ENCODE data around the gene CLCN6.

CLCN6 gene

DNA sequence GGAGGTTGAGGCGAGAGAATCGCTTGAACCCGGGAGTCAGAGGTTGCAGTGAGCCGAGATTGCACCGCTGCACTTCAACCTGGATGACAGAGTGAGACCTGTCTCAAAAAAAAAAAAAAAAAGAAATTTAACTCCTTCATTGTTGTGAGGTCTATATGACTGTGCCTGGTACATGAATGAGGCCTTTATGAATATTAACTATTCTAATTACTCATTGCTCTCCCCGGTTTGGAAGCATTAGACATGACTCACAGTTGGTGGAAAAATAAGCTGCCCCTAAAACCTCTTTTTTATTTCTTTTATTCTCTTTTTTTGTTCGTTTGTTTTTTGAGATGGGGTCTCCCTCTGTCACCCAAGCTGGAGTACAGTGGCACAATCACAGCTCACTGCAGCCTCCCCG, 49.4 kb downstream of the CLCN6 start:
- DNase-seq (ENCODE audit: low spot score) = no peak

DNA sequence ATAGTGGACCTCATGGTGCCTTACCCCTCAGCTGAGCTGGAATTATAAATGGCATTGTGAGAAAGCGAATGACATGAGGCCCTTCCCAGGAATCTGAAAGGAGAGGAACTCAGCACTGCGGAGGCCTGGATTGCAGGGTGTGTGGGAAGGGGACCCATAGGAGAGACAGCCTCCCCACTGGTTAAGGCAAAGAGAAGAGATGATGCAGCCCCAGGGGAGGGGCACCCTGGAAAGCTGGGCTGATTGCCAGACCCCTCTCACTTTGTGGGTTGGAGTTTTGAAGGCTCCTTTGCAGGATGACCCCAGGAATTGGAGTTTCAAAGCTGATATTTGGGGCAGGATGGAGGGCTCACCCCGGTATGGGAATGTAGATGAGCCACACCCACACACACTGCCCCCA, 50.7 kb downstream of the CLCN6 start:
- DNase-seq (ENCODE audit: low spot score) = no peak

DNA sequence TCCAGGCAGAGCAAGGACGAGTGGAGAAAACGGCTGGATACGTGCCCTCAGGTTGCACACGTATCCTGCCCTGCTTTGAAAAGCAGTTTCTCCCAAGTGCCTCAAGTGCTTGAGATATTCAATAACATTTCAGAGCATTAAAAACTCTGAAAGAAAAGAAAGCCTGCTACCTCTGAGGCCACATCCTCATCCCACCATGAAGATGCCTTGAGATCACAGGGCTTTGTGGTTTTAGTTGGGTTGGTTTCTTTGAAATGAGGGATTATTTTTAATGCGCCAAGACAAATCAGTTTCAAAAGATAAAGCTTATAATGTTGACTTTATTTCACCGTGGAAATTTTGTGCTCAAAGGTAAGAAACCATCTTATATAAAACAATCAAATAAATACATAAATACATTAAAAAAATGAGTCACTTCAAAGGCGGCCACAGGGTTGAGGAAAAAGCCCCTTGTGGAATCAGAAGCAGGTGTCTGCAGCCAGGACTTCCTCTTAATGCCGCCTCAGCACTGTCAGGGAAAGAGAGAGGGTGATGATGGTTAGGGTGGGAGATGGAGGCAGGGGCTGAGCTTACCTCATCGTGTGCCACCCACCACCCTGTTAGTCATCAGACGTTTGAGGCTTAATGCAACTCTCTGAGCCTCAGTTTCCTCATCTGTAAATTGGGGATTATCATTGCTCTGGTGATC, 51.3 kb downstream of the CLCN6 start:
- no peak for DNase-seq (ENCODE audit: low spot score)

DNA sequence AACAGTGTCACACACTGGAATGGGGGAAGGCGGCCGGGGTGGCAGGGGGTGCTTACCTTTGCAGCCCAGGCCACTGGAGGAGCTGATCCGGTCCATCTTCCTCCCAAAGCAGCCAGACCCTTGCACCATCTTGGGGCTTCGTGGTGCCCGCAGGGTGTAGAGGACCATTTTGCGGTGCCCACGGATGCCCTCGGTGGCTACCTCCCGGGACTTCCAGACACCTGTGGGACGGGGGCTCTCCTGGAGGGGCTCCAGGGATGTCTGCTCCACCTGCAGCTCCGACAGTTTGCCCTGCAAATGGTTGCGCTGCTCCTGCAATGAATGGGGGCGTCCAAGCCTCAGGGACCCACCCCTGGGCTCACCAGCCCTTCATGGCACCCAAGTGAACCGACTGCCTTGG, 52.2 kb downstream of the CLCN6 start:
- no peak for DNase-seq (ENCODE audit: low spot score)

DNA sequence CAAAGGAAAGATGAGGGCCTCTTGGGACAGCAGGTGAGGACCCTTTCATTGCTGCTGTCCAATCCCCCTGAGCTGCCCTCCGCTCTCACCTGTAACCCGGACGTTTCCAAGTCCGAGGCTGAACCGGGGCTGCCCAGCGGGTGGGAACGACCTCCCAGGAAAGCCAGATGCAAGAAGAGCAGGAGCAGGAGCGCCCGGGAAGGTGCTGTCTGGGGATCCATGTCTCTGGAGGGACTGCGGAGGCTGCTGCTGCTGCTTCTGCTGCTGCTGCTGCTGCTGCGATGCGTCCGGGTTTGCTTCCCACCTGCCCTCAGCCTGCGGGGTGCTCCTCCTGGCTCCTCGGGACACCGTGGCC, 52.6 kb downstream of the CLCN6 start, which contains the start of gene NPPB:
Gene NPPB, minus strand, starts transcription at position 333 of the 355 bp plus-strand sequence. Its CDS starts 112 bp downstream, at position 221.
- no peak for DNase-seq (ENCODE audit: low spot score)

DNA sequence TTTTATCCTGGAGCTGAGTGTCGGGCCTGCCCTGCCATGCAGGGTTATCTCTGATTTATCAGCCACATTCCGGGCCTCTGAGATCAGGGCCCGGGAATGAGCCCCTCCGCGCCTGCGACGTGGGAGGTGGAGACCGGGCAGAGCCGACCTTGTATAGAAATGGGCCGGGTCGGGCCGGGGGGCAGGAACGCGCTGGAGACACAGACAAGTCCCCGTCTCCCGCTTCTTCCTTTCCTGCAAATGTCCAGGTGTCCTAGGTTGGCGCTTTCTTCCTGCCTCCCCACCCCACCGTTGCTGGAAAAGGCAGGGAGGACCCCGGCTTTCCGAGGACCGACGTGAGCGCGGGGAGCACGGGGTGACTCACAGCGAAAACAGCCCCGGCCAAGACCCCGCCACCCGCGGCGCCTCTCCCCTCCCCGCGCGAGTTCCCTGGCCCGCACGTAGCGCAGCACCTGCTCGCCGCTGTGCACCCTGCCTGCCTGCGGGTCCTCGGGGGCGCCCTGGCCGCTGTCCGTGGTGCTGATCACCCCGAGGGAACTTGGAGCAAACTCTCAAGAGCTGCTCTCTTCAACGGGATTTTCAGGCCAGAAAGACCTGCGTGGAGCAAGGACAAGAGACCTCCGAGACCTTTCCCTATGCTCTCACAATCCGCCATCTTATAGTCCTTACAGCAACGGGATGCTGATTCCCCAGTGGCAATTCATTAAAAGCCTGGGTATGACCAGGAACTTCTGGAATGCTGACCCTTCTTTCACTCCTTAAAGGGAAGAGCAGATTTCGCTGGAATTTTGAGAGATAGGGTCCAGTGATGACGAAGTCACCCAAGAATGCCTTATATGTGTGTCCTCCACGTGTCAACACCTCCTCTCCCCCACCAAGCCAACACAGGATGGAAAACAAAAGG, 53.2 kb downstream of the CLCN6 start:
- peak; percentile 56 for DNase-seq (ENCODE audit: low spot score)

DNA sequence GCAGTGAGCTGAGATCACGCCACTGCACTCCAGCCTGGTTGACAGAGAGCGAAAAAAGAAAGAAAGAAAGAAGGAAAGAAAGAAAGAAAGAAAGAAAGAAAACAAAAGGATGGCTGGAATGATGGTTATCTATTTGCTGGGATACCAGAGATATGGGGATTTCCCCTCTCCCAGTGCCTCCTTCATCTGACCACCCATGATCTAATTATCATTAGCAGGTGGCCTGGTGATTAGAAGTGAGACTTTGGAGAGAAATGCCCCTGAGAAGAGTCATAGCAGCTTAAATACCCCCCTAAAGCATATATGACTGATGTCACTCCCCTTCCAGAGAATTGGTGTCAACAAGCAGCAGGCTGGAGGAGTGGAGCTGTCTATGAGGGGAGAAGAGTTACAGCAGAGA, 54.1 kb downstream of the CLCN6 start:
- no peak for DNase-seq (ENCODE audit: low spot score)

DNA sequence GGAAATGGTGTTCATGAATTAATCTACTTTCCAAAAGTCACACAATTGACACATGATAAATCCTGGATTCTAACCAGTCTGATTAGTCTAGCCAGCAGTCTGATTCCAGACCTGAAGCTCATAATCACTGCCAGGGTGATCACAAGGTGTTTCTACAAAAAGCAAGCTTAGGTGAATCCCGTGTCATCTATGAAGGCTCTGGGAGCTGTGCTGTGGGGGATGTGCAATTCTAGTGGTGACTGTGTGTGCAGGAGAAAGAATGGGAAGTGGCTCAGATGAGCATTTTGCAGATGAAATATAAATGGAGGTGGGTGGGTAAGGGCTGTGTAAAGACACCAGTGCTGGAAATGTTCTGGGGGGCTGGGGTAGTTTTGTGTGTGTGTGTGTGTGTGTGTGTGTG, 54.6 kb downstream of the CLCN6 start:
- no peak for DNase-seq (ENCODE audit: low spot score)

DNA sequence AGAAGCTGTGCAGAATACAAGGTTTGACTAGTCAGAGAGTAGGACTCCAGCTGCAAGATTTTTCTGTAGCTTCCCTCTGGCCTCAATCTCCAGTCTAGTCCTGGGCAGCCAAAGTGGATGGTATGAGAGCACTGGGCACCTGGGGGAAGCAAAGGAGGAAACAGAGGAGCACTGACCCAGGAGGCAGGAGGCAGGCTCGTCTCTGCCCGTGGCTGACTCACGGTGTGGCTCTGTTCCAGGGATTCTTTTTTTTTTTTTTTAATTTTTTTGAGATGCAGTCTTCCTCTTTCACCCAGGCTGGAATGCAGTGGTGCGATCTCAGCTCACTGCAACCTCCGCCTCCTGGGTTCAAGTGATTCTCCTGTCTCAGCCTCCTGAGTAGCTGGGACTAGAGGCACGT, 56.9 kb downstream of the CLCN6 start:
- no peak for DNase-seq (ENCODE audit: low spot score)

DNA sequence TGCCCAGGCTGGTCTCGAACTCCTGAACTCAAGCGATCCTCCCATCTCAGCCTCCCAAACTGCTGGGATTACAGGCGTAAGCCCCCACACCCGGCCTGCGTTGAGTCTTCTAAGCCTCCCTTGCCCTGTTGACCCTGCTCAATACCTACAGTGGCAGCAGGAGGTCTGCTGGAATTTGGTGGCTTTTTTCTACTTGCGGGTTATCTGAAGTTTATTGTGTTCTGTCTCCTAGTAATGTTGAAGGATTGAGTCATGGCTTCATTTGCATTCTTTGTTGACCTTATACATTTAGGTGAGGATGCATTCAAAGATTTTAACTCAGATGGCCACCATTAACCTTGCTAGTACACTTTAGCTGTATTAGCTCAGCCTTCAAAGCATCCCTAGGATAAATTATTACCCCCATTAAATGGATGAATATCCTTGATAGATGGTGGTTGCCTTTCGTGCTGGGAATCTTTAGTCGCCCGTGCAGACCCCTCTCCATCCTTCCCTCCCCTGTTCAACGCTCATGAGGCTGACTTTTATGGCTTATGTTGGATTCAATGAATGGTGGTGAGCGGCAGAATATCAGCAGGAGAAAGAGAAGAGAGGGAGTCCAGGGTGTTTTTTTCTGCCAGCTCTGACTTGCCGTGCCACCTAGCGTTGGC, 62.5 kb downstream of the CLCN6 start:
- no peak for DNase-seq (ENCODE audit: low spot score)

DNA sequence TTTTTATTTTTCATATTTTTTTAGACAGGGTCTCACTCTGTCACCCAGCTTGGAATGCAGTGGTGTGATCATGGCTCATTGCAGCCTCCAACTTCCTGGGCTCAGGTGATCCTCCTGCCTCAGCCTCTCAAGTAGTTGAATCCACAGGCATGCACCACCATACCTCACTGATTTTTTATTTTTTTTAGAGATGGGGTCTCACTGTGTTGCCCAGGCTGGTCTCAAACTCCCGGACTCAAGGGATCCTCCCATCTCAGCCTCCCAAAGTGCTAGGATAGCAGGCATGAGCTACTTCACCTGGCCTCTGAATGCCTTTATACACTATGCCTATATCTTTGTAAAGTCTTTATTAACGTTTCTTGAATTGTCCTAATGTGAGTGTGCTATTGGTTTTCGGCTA, 63.1 kb downstream of the CLCN6 start:
- no peak for DNase-seq (ENCODE audit: low spot score)

DNA sequence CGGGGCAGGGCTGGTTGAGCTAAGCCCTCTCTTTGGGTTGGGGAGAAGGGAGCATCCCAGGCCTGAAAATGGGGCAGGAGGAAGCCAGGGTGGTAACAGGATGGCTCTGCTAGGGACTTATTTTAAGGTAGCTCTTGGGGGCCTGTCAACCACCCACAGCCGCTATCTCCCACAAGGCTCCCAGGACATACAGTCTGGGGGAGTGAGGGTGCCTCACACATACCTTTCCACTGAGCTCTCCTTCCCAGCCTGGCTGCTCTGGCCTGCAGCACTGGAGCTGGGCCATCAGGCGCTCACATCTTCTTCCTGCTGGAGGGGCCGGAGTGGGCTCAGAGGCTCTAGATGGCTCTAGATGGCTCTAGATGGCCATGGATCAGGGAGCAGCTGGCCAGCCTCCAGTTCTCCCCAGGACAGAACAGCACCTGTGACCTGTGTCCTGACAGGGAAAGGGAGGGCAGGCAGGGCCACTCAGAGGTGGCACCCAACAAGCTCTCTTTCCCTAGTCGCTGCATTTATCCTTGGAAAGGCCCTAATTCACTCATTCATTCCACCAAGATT, 63.7 kb downstream of the CLCN6 start:
- no peak for DNase-seq (ENCODE audit: low spot score)

DNA sequence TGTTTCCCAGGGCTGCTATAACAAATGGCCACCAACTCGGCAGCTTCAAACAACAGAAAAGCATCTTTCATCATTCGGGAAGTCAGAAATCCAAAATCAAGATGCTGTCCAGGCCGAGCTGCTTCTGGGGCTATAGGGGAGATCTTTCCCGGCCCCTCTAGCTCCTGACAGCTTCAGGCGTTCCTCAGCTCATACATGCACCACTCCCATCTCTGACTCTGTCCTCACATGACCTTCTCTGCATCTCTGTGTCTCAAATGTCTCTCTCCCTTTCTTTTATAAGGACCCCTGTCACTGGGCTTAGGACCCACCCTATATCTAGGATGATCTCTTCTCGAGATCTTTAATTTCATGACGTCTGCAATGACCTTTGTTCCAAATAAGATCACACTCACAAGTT, 66.6 kb downstream of the CLCN6 start:
- DNase-seq (ENCODE audit: low spot score) = no peak

DNA sequence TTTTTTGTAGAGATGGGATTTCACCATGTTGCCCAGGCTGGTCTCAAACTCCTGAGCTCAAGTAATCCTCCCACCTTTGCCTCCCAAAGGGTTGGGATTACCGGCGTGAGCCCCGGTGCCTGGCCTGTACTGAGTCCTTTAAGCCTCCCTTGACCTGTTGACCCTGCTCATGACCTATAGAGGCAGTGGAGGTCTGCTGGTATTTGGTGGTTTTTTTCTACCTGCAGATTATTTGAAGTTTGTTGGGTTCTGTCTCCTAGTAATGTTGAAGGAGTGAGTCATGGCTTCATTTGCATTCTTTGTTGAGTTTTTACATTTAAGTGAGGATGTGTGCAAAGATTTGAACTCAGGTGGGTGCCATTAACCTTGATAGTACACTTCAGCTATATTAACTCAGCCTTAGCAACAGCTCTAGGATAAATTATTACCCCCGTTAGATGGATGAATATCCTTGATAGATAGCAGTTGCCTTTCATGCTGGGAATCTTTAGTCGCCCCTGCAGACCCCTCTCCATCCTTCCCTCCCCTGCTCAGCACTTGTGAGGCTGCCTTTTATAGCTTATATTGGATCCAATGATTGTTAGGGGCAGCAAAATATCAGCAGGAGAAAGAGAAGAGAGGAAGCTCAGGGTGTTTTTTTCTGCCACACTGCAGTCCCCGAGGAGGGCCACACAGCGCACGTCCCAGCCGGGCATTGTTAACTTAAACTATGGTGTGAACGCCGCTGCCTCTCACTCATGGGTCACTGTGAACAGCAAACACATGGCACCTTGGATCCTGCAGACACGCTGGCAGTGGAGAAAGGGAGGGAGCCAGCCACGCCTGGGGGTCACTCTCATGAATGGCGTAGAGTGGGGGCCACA, 67.6 kb downstream of the CLCN6 start:
- no peak for DNase-seq (ENCODE audit: low spot score)

DNA sequence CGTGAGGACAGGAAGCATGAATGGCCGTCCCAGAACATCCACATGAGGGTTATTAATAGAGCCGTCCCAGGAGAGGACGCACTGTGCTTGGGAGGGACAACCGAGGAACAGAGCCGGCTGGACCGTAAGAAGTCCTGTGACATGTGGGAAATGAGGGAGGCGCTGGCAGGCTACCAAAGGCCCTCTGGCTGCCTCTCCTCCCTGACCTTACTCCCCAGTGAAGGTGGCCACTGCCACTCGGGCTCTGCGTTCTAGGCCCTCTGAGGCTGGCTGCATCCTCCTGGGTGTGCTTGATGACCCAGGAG, 68.2 kb downstream of the CLCN6 start:
- no peak for DNase-seq (ENCODE audit: low spot score)

DNA sequence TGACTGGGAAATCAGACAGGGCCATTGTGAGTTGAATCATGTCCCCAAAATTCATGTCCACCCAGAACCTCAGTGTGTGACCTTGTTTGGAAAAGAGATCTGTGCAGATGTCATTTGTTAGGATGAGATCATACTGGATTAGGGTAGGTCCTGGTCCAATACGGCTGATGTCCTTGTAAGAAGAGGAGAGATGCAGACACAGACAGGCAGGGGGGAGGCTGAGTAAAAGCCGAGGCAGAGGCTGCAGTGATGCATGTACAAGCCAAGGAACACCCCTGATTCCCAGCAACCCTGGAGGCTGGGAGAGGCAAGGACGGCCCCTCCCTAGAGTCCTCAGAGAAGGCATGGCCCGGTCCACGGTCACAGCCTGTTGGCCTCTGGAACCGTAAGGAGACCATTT, 68.6 kb downstream of the CLCN6 start:
- DNase-seq (ENCODE audit: low spot score) = no peak

DNA sequence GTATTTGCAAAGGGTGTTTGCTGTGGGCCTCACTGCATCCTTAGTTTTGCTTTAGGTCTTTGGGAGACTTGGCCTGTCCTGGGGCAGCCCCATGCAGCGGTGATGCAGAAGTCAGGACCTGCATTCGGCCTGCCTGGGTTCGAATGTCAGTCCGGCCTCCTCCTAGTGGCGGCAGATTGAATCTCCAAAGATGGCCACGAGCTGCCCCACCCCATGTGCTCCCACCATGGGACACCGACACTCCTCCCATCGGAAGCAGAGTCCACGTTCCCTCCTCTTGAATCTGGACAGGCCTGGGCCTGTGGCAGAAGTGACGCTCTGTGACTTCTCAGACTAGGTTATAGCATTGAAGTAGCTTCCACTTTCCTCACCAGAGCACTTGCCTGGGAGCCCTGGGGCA, 69.1 kb downstream of the CLCN6 start:
- DNase-seq (ENCODE audit: low spot score) = no peak

DNA sequence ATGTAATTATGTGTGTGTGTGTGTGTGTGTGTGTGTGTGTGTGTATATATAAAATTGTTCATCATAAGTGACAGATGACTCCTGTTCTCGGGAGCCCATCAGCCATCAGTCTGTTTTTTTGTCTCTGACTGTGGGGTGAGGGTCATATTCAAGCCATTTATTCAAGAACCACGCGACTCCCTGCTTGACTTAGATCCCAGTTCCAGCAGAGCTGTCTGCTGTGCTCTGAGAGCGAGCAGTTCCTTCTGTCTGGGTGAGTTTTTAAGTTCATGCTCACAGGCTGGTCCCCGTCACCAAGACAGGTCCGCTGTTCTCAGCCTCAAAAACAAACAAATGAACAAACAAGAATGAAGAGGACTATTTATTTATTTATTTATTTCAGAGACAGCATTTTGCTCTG, 71.1 kb downstream of the CLCN6 start:
- DNase-seq (ENCODE audit: low spot score) = no peak

DNA sequence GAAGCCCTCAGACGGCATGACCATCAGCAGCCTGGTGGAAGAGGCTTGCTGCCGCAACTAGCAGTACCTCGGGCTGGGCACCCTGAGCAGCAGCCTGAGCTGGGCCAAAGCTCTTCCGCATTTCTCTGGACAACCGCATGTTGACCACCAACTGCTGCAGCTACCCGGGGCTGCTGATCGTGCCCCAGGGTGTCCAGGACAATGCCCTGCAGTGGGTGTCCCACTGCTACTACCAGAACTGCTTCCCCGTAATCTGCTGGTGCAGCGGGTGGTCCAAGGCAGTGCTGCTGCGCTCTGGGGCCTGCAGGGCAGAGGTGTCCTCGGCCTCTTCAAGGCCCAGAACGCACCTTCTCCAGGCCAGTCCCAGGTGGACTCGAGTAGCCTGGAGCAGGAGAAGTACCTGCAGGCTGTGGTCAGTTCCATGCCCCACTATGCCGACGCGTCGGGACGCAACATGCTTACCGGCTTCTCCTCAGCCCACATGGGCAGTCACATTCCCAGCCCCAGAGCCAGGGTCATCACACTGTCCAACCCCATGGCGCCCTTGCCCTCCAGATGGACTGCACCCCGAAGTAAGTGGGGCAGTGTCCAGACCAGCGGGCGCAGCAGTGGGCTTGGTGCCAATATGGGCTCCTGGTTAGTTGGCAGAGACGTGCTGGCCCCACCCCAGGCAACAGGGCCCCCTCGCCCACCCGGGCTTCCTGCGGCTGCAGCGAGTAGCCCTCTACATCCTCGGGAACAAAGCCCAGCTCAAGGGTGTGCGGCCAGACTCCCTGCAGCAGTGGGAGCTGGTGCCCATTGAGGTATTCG, 72.3 kb downstream of the CLCN6 start:
- no peak for DNase-seq (ENCODE audit: low spot score)

DNA sequence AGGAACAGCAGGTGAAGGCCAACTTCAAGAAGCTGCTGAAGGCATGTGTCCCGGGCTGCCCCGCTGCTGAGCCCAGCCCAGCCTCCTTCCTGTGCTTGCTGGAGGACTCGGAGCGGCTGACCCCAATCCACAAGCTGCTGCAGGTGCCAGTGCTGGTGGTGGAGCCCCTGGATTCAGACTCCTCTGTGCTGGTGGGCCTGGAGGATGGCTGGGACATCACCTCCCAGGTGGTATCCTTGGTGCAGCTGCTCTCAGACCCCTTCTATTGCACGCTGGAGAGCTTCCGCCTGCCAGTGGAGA, 72.8 kb downstream of the CLCN6 start:
- no peak for DNase-seq (ENCODE audit: low spot score)
